H9 (cell line): ENCODE measurements around the gene BNIP1. TPM values are rescaled to one million over a fixed set of nuclear protein-coding genes. Genes with fewer than 3 reads are reported as not detected.

Experiments
- DNase-seq: peaks from one replicate; pipeline ENCODE4 v3.0.0-alpha.2; 2017
- H2AFZ ChIP-seq: one replicate; pipeline ENCODE4 v1.6.1; 2013; ENCODE audit warnings: mild to moderate bottlenecking, low read length, control low read depth, moderate library complexity
- H2AK5ac ChIP-seq: 2 replicates; pipeline ENCODE4 v1.6.1; 2013; ENCODE audit warnings: low read length, control low read depth, mixed read lengths; ENCODE audit not compliant: insufficient read length
- H2BK120ac ChIP-seq: one replicate; pipeline ENCODE4 v1.6.1; 2013; ENCODE audit warnings: low read depth, mild to moderate bottlenecking, low read length, control low read depth, inconsistent platforms; ENCODE audit not compliant: poor library complexity, severe bottlenecking
- H2BK12ac ChIP-seq: 2 replicates; pipeline ENCODE4 v1.6.1; 2013; ENCODE audit warnings: low read length, control low read depth, mixed read lengths, low read depth; ENCODE audit not compliant: insufficient read length
- H2BK15ac ChIP-seq: 2 replicates; pipeline ENCODE4 v1.6.1; 2013; ENCODE audit warnings: low read depth, low read length, control low read depth
- H2BK20ac ChIP-seq: one replicate; pipeline ENCODE4 v1.6.1; 2013; ENCODE audit warnings: low read depth, mild to moderate bottlenecking, low read length, control low read depth, inconsistent platforms; ENCODE audit not compliant: poor library complexity, severe bottlenecking
- H2BK5ac ChIP-seq: 2 replicates; pipeline ENCODE4 v1.6.1; 2013; ENCODE audit warnings: low read length, control low read depth, mixed read lengths; ENCODE audit not compliant: insufficient read length
- H3K14ac ChIP-seq: 2 replicates; pipeline ENCODE4 v1.6.1; 2013; ENCODE audit warnings: low read length, control low read depth; ENCODE audit not compliant: insufficient read depth
- H3K18ac ChIP-seq: 2 replicates; pipeline ENCODE4 v1.6.1; 2013; ENCODE audit warnings: low read depth, mild to moderate bottlenecking, mixed read lengths, low read length, control low read depth; ENCODE audit not compliant: insufficient read length
- H3K23ac ChIP-seq: 2 replicates; pipeline ENCODE4 v1.6.1; 2013; ENCODE audit warnings: low read length, control low read depth, mixed read lengths, low read depth; ENCODE audit not compliant: insufficient read length
- H3K23me2 ChIP-seq: 2 replicates; pipeline ENCODE4 v1.6.1; 2013; ENCODE audit warnings: low read depth, mild to moderate bottlenecking, mixed read lengths, low read length, control low read depth; ENCODE audit not compliant: insufficient read length, poor library complexity, severe bottlenecking
- H3K27ac ChIP-seq: 2 replicates; pipeline ENCODE4 v1.5.1; 2013; ENCODE audit warnings: low read length, control low read depth, mixed read lengths, low read depth; ENCODE audit not compliant: insufficient read length
- H3K27me3 ChIP-seq: 2 replicates; pipeline ENCODE4 v1.6.1; 2013; ENCODE audit warnings: low read length, control low read depth, inconsistent platforms; ENCODE audit not compliant: insufficient read depth
- H3K4ac ChIP-seq: 2 replicates; pipeline ENCODE4 v1.6.1; 2013; ENCODE audit warnings: low read depth, mild to moderate bottlenecking, control low read depth, inconsistent platforms, low read length, moderate library complexity
- H3K4me1 ChIP-seq: 2 replicates; pipeline ENCODE4 v1.6.1; 2013; ENCODE audit warnings: low read length, control low read depth, inconsistent platforms; ENCODE audit not compliant: insufficient read depth
- H3K4me2 ChIP-seq: 2 replicates; pipeline ENCODE4 v1.6.1; 2013; ENCODE audit warnings: low read length, control low read depth, mixed read lengths; ENCODE audit not compliant: insufficient read length, insufficient read depth
- H3K56ac ChIP-seq: 2 replicates; pipeline ENCODE4 v1.6.1; 2013; ENCODE audit warnings: low read depth, mild to moderate bottlenecking, mixed read lengths, low read length, control low read depth; ENCODE audit not compliant: insufficient read length
- H3K79me1 ChIP-seq: 2 replicates; pipeline ENCODE4 v1.6.1; 2013; ENCODE audit warnings: low read depth, mild to moderate bottlenecking, moderate library complexity, low read length, control low read depth, inconsistent platforms; ENCODE audit not compliant: insufficient read depth, poor library complexity, severe bottlenecking
- H3K79me2 ChIP-seq: 2 replicates; pipeline ENCODE4 v1.6.1; 2013; ENCODE audit warnings: low read length, control low read depth, inconsistent platforms; ENCODE audit not compliant: insufficient read depth
- H3K9ac ChIP-seq: 2 replicates; pipeline ENCODE4 v1.6.1; 2013; ENCODE audit warnings: low read length, control low read depth, mixed read lengths; ENCODE audit not compliant: insufficient read length; ENCODE audit errors: extremely low read depth
- H3K9me3 ChIP-seq: one replicate; pipeline ENCODE4 v1.6.1; 2013; ENCODE audit warnings: low read depth, low read length, inconsistent platforms; ENCODE audit not compliant: control insufficient read depth
- H3T11ph ChIP-seq: one replicate; pipeline ENCODE4 v1.6.1; 2013; ENCODE audit warnings: mild to moderate bottlenecking, low read length, control low read depth, inconsistent platforms
- H4K20me1 ChIP-seq: one replicate; pipeline ENCODE4 v1.6.1; 2013; ENCODE audit not compliant: control insufficient read depth, insufficient read length, insufficient read depth
- H4K5ac ChIP-seq: 2 replicates; pipeline ENCODE4 v1.6.1; 2013; ENCODE audit warnings: low read depth, mild to moderate bottlenecking, mixed read lengths, low read length, control low read depth; ENCODE audit not compliant: insufficient read length
- H4K8ac ChIP-seq: replicated peaks from 2 replicates; pipeline ENCODE4 v1.6.1; 2013; ENCODE audit warnings: low read length, control low read depth, mixed read lengths, low read depth; ENCODE audit not compliant: insufficient read length
- H4K91ac ChIP-seq: 2 replicates; pipeline ENCODE4 v1.6.1; 2013; ENCODE audit warnings: low read depth, mild to moderate bottlenecking, moderate library complexity, mixed read lengths, low read length, control low read depth; ENCODE audit not compliant: insufficient read length
- H3K27ac Mint-ChIP-seq, 3 experiments: 2 replicates in 2 of 3; 3 replicates in 1 of 3; pipeline ENCODE4 v1.8.0; 2020 to 2021; ENCODE audit warnings: mixed read lengths in 3 of 3, mild to moderate bottlenecking in 1 of 3, moderate library complexity in 1 of 3
- H3K27me3 Mint-ChIP-seq: 2 replicates; pipeline ENCODE4 v1.8.0; 2021; ENCODE audit warnings: low read depth, mild to moderate bottlenecking, moderate library complexity, mixed read lengths
- H3K36me3 Mint-ChIP-seq, 3 experiments: 2 replicates in 2 of 3; 3 replicates in 1 of 3; pipeline ENCODE4 v1.8.0; 2020 to 2021; ENCODE audit warnings: low read depth in 3 of 3, mixed read lengths in 3 of 3; ENCODE audit not compliant: insufficient read depth in 1 of 3
- H3K4me1 Mint-ChIP-seq, 2 experiments: 2 replicates each; pipeline ENCODE4 v1.8.0; 2020; ENCODE audit warnings: mixed read lengths in 2 of 2
- H3K4me3 Mint-ChIP-seq, 2 experiments: 2 replicates in 1 of 2; 3 replicates in 1 of 2; pipeline ENCODE4 v1.8.0; 2020 to 2021; ENCODE audit warnings: mild to moderate bottlenecking in 2 of 2, mixed read lengths in 2 of 2, moderate library complexity in 1 of 2
- H3K9me3 Mint-ChIP-seq, 2 experiments: 2 replicates in 1 of 2; 3 replicates in 1 of 2; pipeline ENCODE4 v1.8.0; 2020; ENCODE audit warnings: mild to moderate bottlenecking in 2 of 2, mixed read lengths in 2 of 2, moderate library complexity in 1 of 2
- WGBS: extraction: QIAGEN DNeasy Blood & Tissue Kit; methylation state at CpG from one replicate; pipeline ENCODE4 v1.1.7; 2013; ENCODE audit warnings: missing lambda C conversion rate, low lambda C conversion rate, mixed read lengths; ENCODE audit not compliant: insufficient read length; ENCODE audit errors: extremely low coverage; 5-methylcytosine and 5-hydroxymethylcytosine counted together
- long read RNA-seq: library from polyadenylated mRNA; unstranded; transcript quantifications from one replicate; pipeline ENCODE4 v2.0.0, GENCODE V29; 2020
- total RNA-seq: library from RNA; stranded (reverse); gene quantifications from 2 replicates; pipeline ENCODE4 v1.2.1, GENCODE V29; 2021
- TF ChIP-seq, protein P1 (sequence below): fragments of 200-600 bp; sonication (generic); conservative IDR thresholded peaks from 3 replicates; pipeline ENCODE4 v1.8.0; 2021; ENCODE audit warnings: antibody characterized with exemption, mild to moderate bottlenecking

Gene BNIP1, protein sequence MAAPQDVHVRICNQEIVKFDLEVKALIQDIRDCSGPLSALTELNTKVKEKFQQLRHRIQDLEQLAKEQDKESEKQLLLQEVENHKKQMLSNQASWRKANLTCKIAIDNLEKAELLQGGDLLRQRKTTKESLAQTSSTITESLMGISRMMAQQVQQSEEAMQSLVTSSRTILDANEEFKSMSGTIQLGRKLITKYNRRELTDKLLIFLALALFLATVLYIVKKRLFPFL
- 8.0 and 8.8 TPM in 2 replicates for total RNA-seq
- long read RNA-seq, transcript BNIP1-201 (7 exons, 1,339 nt) = minor isoform, 6 of 54 reads
- long read RNA-seq, transcript BNIP1-202 (6 exons, 1,184 nt) = major isoform, 40 of 54 reads
- long read RNA-seq, partial matches to known transcripts = 1 of 54 reads
- long read RNA-seq, other reads (novel, unspliced or antisense) = 5 of 54 reads

DNA sequence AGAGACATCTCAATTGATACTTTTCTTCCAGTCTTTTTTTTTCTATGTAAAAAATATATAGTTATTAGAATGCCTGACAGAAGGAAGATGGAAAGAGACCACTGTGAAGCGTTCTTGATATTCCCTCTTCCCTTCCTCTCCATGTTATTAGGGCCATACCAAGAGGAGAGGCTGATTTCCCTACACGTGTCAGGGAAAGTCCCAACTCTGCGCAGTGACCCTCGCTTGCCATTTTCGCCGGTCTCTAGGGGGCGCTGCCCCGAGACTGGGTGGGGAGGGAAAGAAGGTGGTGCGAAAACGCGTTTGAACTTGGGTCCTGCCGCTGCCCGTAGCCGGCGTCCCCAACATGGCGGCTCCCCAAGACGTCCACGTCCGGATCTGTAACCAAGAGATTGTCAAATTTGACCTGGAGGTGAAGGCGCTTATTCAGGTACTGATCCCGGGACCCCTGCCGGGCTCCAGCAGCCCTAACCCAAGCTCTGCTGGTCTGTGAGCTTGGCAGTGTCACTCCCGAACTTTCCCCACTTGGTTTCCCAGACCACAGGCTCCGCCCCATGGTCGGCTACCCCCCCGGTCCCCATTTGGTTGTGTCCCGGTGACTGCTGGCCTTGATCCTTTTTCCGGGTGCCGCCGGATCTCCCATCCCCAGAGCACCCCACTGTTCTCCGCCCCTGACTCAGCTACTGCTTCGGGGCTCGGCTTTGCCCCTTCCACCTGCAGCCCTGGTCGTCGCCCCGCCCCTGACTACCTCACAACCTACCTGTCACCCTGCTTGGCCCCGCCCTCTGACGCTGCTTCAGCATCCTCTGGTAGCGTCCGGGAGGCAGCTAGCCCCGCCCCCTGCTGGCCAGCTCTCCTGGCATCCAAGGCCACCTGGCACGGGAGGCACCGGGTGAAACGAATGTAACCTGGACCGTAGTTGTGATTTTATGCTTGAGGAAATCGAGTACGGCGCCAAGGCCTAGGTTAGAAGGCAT lies at the start of gene BNIP1:
BNIP1 (plus strand) TSS at position 332 of the 977 bp plus-strand sequence; CDS start at position 347, 15 bp downstream.
- Mint-ChIP-seq H3K36me3 (peaks cover 9 to 13% (median 12%) of the 10 kb centered on the region in 3 experiments), H3K27ac (peak within 1 kb of the TSS; percentile 97 to 98 (median 97); a peak in 6 of 7 replicates), H3K4me3 (peak within 1 kb of the TSS; percentile 97 to 99), H3K4me1 (peaks cover 13 to 15% of the 10 kb centered on the region in 2 experiments), H3K27me3 (no peaks in the 10 kb centered on the region), H3K9me3 (no peaks in the 10 kb centered on the region)
- Histone ChIP-seq H2BK12ac (no peak within 1 kb of the TSS), H3K9me3 (no peaks in the 10 kb centered on the region), H3K79me2 (no peaks in the 10 kb centered on the region), H2BK120ac (no peak within 1 kb of the TSS), H2BK20ac (no peak within 1 kb of the TSS), H3K79me1 (no peaks in the 10 kb centered on the region), H3K9ac (peak within 1 kb of the TSS; percentile 62), H3K4ac (no peak within 1 kb of the TSS), H3K27ac (peak within 1 kb of the TSS; percentile 35), H3T11ph (no peak within 1 kb of the TSS), H3K18ac (no peak within 1 kb of the TSS), H2AK5ac (no peak within 1 kb of the TSS), H4K8ac (no peak within 1 kb of the TSS), H3K14ac (no peak within 1 kb of the TSS; the same call in 1 of the 2 replicates), H4K20me1 (no peaks in the 10 kb centered on the region), H2BK5ac (no peak within 1 kb of the TSS), H4K91ac (no peak within 1 kb of the TSS), H3K4me2 (peak within 1 kb of the TSS; percentile 99), H2BK15ac (no peak within 1 kb of the TSS), H4K5ac (no peak within 1 kb of the TSS), H3K4me1 (peaks cover 9% of the 10 kb centered on the region), H3K27me3 (no peaks in the 10 kb centered on the region), H3K56ac (no peak within 1 kb of the TSS), H2AFZ (no peak within 1 kb of the TSS), H3K23me2 (peaks cover 4% of the 10 kb centered on the region), H3K23ac (no peak within 1 kb of the TSS)
- peak; percentile 98 for DNase-seq
- TF ChIP-seq, protein P1, sequence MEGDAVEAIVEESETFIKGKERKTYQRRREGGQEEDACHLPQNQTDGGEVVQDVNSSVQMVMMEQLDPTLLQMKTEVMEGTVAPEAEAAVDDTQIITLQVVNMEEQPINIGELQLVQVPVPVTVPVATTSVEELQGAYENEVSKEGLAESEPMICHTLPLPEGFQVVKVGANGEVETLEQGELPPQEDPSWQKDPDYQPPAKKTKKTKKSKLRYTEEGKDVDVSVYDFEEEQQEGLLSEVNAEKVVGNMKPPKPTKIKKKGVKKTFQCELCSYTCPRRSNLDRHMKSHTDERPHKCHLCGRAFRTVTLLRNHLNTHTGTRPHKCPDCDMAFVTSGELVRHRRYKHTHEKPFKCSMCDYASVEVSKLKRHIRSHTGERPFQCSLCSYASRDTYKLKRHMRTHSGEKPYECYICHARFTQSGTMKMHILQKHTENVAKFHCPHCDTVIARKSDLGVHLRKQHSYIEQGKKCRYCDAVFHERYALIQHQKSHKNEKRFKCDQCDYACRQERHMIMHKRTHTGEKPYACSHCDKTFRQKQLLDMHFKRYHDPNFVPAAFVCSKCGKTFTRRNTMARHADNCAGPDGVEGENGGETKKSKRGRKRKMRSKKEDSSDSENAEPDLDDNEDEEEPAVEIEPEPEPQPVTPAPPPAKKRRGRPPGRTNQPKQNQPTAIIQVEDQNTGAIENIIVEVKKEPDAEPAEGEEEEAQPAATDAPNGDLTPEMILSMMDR = peak; percentile 96
- no CpG with 5 or more reads among the region's 48 CpGs for WGBS
